Measurements from ENCODE around the gene AMZ2. TPM values are rescaled to one million over a fixed set of nuclear protein-coding genes. Genes with fewer than 3 reads are reported as not detected.
"Not testable (repeated sequence)": the region's sequence is repeated elsewhere in the genome, so short reads cannot be mapped to it uniquely, and the experiment has no call there.

Gene AMZ2
- total RNA-seq, 1 donor from 2014 or later: 50.5 TPM

DNA sequence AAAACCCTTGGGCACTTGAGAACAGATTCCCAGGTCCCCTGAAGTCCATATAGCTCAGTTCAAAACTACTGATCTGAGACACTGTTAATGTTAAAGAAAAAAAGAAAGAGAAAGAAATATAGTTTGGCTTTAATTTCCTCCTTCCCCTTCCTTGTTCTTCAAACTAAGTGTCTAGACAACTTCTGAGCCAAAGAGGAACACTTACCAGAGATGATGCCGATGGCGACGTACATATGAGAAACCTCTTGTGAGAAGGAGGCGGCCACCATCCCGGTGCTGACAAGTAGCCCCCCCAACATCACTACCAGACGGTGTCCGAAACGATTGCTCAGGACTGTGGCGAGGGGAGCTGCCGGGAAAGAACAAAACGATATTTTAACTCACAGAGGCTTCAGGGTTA is 25.9 kb downstream of the AMZ2 start:
- Histone ChIP-seq H3K9me3 (no peaks in the 10 kb centered on the region), H3K4me3 (no peak overlapping the region), H3K36me3 (no peaks in the 10 kb centered on the region), H3K4me1 (no peaks in the 10 kb centered on the region), H3K27me3 (no peaks in the 10 kb centered on the region), H3K27ac (no peak overlapping the region)
- DNase-seq (no peak), ATAC-seq (peak; percentile 17)
- TF ChIP-seq, protein P1, sequence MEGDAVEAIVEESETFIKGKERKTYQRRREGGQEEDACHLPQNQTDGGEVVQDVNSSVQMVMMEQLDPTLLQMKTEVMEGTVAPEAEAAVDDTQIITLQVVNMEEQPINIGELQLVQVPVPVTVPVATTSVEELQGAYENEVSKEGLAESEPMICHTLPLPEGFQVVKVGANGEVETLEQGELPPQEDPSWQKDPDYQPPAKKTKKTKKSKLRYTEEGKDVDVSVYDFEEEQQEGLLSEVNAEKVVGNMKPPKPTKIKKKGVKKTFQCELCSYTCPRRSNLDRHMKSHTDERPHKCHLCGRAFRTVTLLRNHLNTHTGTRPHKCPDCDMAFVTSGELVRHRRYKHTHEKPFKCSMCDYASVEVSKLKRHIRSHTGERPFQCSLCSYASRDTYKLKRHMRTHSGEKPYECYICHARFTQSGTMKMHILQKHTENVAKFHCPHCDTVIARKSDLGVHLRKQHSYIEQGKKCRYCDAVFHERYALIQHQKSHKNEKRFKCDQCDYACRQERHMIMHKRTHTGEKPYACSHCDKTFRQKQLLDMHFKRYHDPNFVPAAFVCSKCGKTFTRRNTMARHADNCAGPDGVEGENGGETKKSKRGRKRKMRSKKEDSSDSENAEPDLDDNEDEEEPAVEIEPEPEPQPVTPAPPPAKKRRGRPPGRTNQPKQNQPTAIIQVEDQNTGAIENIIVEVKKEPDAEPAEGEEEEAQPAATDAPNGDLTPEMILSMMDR (IDR thresholded peaks at IDR 0.05): no peak
- intact Hi-C loops (cut with DNase I): no loop called here

DNA sequence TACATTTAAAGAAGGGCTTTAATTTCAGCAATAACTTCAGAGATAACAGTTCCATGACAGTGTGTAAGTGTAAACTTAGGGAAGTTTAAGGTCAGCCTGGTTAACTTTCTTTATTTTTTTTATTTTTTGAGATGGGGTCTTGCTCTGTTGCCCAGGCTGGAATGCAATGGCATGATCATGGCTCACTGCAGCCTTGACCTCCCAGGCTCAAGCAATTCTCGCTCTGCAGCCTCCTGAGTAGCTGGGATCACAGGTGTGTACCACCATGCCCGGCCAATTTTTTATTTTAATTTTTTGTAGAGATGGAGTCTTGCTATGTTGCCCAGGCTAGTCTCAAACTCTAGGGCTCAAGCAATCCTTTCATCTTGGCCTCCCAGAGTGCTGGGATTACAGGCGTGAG is 28.5 kb downstream of the AMZ2 start:
- intact Hi-C loops (cut with DNase I); ATAC-seq; H3K4me1 ChIP-seq; H3K9me3 ChIP-seq; H3K27me3 ChIP-seq; H3K27ac ChIP-seq; H3K4me3 ChIP-seq; DNase-seq; H3K36me3 ChIP-seq: not testable (repeated sequence)

DNA sequence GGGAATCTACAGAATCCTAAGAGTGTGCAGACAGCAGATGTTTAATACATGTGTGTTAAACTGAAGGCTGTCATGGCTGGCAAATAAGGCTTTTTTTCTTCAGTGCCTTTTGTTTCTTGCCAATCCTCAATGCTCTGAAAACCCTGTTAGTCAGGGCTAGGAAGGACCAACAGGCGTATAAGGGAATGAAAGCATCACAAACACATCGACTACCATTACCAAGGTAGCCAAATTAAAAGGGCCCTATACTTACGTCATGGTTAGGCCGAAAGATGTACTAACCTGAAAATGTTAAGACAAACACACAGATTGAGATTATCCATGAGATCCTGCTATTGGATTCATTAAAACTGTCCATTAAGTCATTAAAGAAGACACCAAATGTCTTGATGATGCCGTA is 30.0 kb downstream of the AMZ2 start:
- Histone ChIP-seq H3K9me3 (no peaks in the 10 kb centered on the region), H3K4me3 (no peak overlapping the region), H3K36me3 (no peaks in the 10 kb centered on the region), H3K27me3 (no peaks in the 10 kb centered on the region), H3K27ac (no peak overlapping the region), H3K4me1 (no peaks in the 10 kb centered on the region)
- DNase-seq (no peak), ATAC-seq (no peak)
- intact Hi-C loops (cut with DNase I): no loop called here
- TF ChIP-seq, protein P1 (IDR thresholded peaks at IDR 0.05): no peak

GRCh38 chr17:68281965-68282364 is 34.1 kb downstream of the AMZ2 start:
- H3K27ac ChIP-seq; H3K36me3 ChIP-seq; ATAC-seq; intact Hi-C loops (cut with DNase I); H3K4me3 ChIP-seq; DNase-seq; H3K4me1 ChIP-seq; H3K9me3 ChIP-seq; H3K27me3 ChIP-seq: not testable (repeated sequence)

DNA sequence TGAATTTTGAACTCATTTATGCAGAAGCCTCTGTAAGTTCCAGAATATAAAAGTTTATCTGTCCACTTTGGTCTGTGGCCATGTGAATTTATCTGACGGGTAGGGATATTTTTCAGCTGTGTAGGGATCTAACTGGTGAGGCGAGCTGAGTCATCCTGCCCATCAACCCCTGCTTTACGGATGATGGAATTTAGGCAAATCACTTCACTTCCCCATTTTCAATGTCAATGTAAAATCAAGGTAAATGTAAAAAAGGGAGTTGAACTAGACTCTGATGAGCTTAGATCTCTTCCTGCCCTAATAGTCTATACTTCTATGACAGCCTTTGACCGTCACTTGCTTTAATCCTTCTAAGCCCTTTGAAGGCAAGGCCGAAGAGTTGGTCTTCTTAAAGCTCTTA is 40.5 kb downstream of the AMZ2 start:
- Histone ChIP-seq H3K27me3 (peaks cover 10% of the 10 kb centered on the region), H3K4me1 (peaks cover 17% of the 10 kb centered on the region), H3K9me3 (no peaks in the 10 kb centered on the region), H3K36me3 (no peaks in the 10 kb centered on the region), H3K27ac (peak overlapping the region; percentile 92), H3K4me3 (no peak overlapping the region)
- TF ChIP-seq, protein P1 (IDR thresholded peaks at IDR 0.05): no peak
- intact Hi-C loops (cut with DNase I): no loop called here
- DNase-seq (no peak), ATAC-seq (no peak)

GRCh38 chr17:68288804-68289203 is 41.0 kb downstream of the AMZ2 start:
- ATAC-seq: no peak
- Histone ChIP-seq H3K36me3 (no peaks in the 10 kb centered on the region), H3K9me3 (no peaks in the 10 kb centered on the region), H3K4me3 (no peak overlapping the region), H3K4me1 (peaks cover 17% of the 10 kb centered on the region), H3K27me3 (peaks cover 12% of the 10 kb centered on the region), H3K27ac (peak overlapping the region; percentile 92)
- no peak for DNase-seq
- TF ChIP-seq, protein P1 (IDR thresholded peaks at IDR 0.05): no peak
- intact Hi-C loops (cut with DNase I): no loop called here

GRCh38 chr17:68289473-68289872 is 41.6 kb downstream of the AMZ2 start:
- Histone ChIP-seq H3K4me3 (peak overlapping the region; percentile 60), H3K36me3 (no peaks in the 10 kb centered on the region), H3K9me3 (no peaks in the 10 kb centered on the region), H3K4me1 (peaks cover 17% of the 10 kb centered on the region), H3K27ac (peak overlapping the region; percentile 92), H3K27me3 (peaks cover 15% of the 10 kb centered on the region)
- TF ChIP-seq, protein P1 (IDR thresholded peaks at IDR 0.05): no peak
- ATAC-seq (no peak), DNase-seq (no peak)
- intact Hi-C loops (cut with DNase I): no loop called here
